WTC11 (cell line): ENCODE results near the gene RNF151. TPM values are rescaled to one million over a fixed set of nuclear protein-coding genes. Genes with fewer than 3 reads are reported as not detected.

ENCODE experiments used
- CBFB ChIP-seq: sonication (generic); formaldehyde crosslinking; IDR thresholded peaks from 2 replicates; pipeline ENCODE4 v1.8.1; 2022; ENCODE audit warnings: mild to moderate bottlenecking, low read depth, missing genetic modification reagents
- CREB1 ChIP-seq: sonication (generic); formaldehyde crosslinking; IDR thresholded peaks from 2 replicates; pipeline ENCODE4 v1.8.0; 2023; ENCODE audit warnings: mild to moderate bottlenecking, missing genetic modification reagents
- FOXP1 ChIP-seq: sonication (generic); formaldehyde crosslinking; IDR thresholded peaks from 2 replicates; pipeline ENCODE4 v1.8.0; 2022; ENCODE audit warnings: missing genetic modification reagents, mild to moderate bottlenecking, moderate library complexity, borderline replicate concordance
- HMGA2 ChIP-seq: fragments of 250-450 bp; sonication (Bioruptor Pico); IDR thresholded peaks from 2 replicates; pipeline ENCODE4 v1.4.0; 2021; ENCODE audit warnings: mild to moderate bottlenecking, moderate library complexity
- IRF2 ChIP-seq: sonication (generic); formaldehyde crosslinking; IDR thresholded peaks from 2 replicates; pipeline ENCODE4 v1.8.0; 2022; ENCODE audit warnings: low read depth, missing genetic modification reagents, borderline replicate concordance
- JUN ChIP-seq: sonication (generic); formaldehyde crosslinking; IDR thresholded peaks from 2 replicates; pipeline ENCODE4 v1.8.0; 2023; ENCODE audit warnings: mild to moderate bottlenecking, missing genetic modification reagents
- KAT7 ChIP-seq: sonication (generic); formaldehyde crosslinking; IDR thresholded peaks from 2 replicates; pipeline ENCODE4 v1.8.1; 2023; ENCODE audit warnings: missing genetic modification reagents, mild to moderate bottlenecking, borderline replicate concordance
- MLX ChIP-seq: sonication (generic); formaldehyde crosslinking; IDR thresholded peaks from 2 replicates; pipeline ENCODE4 v1.8.1; 2023; ENCODE audit warnings: mild to moderate bottlenecking, missing genetic modification reagents, moderate library complexity
- MYBL2 ChIP-seq: sonication (generic); formaldehyde crosslinking; IDR thresholded peaks from 2 replicates; pipeline ENCODE4 v1.8.1; 2023; ENCODE audit warnings: mild to moderate bottlenecking, moderate library complexity, missing genetic modification reagents
- NR1H2 ChIP-seq: sonication (generic); formaldehyde crosslinking; IDR thresholded peaks from 2 replicates; pipeline ENCODE4 v1.9.0; 2021; ENCODE audit warnings: mild to moderate bottlenecking, moderate library complexity, missing genetic modification reagents
- RORB ChIP-seq: fragments of 250-450 bp; sonication (Bioruptor Pico); IDR thresholded peaks from 2 replicates; pipeline ENCODE4 v1.9.0; 2021; ENCODE audit warnings: mild to moderate bottlenecking
- USF1 ChIP-seq: sonication (generic); formaldehyde crosslinking; IDR thresholded peaks from 2 replicates; pipeline ENCODE4 v1.8.0; 2022; ENCODE audit warnings: mild to moderate bottlenecking, missing genetic modification reagents
- ZBTB43 ChIP-seq: sonication (generic); formaldehyde crosslinking; IDR thresholded peaks from 2 replicates; pipeline ENCODE4 v1.8.1; 2023; ENCODE audit warnings: mild to moderate bottlenecking, missing genetic modification reagents
- ZNF512 ChIP-seq: sonication (generic); formaldehyde crosslinking; IDR thresholded peaks from 2 replicates; pipeline ENCODE4 v1.8.1; 2022; ENCODE audit warnings: missing genetic modification reagents, borderline replicate concordance
- ZNF532 ChIP-seq: fragments of 250-450 bp; sonication (Bioruptor Pico); IDR thresholded peaks from 2 replicates; pipeline ENCODE4 v1.9.0; 2021; ENCODE audit warnings: mild to moderate bottlenecking, borderline replicate concordance
- total RNA-seq: library from RNA; stranded (reverse); gene quantifications from 3 replicates; pipeline ENCODE4 v1.2.3, GENCODE V29; 2021
- TF ChIP-seq, protein P1 (sequence below): fragments of 250-450 bp; sonication (Bioruptor Pico); IDR thresholded peaks from 2 replicates; pipeline ENCODE4 v1.8.0; 2021; ENCODE audit warnings: mild to moderate bottlenecking
- TF ChIP-seq, protein P2 (sequence below): sonication (generic); formaldehyde crosslinking; IDR thresholded peaks from 2 replicates; pipeline ENCODE4 v1.8.0; 2023; ENCODE audit warnings: missing genetic modification reagents
- TF ChIP-seq, protein P3 (sequence below): sonication (generic); formaldehyde crosslinking; IDR thresholded peaks from 2 replicates; pipeline ENCODE4 v1.8.1; 2023; ENCODE audit warnings: mild to moderate bottlenecking, missing genetic modification reagents
- TF ChIP-seq, protein P4 (sequence below): sonication (generic); formaldehyde crosslinking; conservative IDR thresholded peaks from 2 replicates; pipeline ENCODE4 v1.8.1; 2023; ENCODE audit warnings: mild to moderate bottlenecking, low read depth, missing genetic modification reagents, moderate library complexity
- TF ChIP-seq, protein P5 (sequence below): sonication (generic); formaldehyde crosslinking; IDR thresholded peaks from 2 replicates; pipeline ENCODE4 v1.8.1; 2023; ENCODE audit warnings: mild to moderate bottlenecking, missing genetic modification reagents, moderate library complexity

The RNF151 gene
- total RNA-seq, 1 experiment from 2014 or later = 0.31 TPM

- TF ChIP-seq, protein P1, sequence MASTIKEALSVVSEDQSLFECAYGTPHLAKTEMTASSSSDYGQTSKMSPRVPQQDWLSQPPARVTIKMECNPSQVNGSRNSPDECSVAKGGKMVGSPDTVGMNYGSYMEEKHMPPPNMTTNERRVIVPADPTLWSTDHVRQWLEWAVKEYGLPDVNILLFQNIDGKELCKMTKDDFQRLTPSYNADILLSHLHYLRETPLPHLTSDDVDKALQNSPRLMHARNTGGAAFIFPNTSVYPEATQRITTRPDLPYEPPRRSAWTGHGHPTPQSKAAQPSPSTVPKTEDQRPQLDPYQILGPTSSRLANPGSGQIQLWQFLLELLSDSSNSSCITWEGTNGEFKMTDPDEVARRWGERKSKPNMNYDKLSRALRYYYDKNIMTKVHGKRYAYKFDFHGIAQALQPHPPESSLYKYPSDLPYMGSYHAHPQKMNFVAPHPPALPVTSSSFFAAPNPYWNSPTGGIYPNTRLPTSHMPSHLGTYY (CRISPR knock-in tag) = peak; percentile 84; the same call in 1 of the 2 replicates
- TF ChIP-seq CBFB = no peak
- TF ChIP-seq JUN (CRISPR knock-in tag) = 0 out of 2 replicates have a peak, but pooled peaks have one; percentile 71
- TF ChIP-seq, protein P2, sequence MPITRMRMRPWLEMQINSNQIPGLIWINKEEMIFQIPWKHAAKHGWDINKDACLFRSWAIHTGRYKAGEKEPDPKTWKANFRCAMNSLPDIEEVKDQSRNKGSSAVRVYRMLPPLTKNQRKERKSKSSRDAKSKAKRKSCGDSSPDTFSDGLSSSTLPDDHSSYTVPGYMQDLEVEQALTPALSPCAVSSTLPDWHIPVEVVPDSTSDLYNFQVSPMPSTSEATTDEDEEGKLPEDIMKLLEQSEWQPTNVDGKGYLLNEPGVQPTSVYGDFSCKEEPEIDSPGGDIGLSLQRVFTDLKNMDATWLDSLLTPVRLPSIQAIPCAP (CRISPR knock-in tag) = no peak
- no peak for TF ChIP-seq ZNF532 (CRISPR knock-in tag)
- no peak for TF ChIP-seq KAT7 (CRISPR knock-in tag)
- TF ChIP-seq MYBL2 (CRISPR knock-in tag) = no peak; the same call in 1 of the 2 replicates
- 0 out of 2 replicates have a peak, but pooled peaks have one; percentile 24 for TF ChIP-seq FOXP1
- TF ChIP-seq ZNF512 (CRISPR knock-in tag) = no peak
- TF ChIP-seq RORB = no peak
- TF ChIP-seq, protein P3, sequence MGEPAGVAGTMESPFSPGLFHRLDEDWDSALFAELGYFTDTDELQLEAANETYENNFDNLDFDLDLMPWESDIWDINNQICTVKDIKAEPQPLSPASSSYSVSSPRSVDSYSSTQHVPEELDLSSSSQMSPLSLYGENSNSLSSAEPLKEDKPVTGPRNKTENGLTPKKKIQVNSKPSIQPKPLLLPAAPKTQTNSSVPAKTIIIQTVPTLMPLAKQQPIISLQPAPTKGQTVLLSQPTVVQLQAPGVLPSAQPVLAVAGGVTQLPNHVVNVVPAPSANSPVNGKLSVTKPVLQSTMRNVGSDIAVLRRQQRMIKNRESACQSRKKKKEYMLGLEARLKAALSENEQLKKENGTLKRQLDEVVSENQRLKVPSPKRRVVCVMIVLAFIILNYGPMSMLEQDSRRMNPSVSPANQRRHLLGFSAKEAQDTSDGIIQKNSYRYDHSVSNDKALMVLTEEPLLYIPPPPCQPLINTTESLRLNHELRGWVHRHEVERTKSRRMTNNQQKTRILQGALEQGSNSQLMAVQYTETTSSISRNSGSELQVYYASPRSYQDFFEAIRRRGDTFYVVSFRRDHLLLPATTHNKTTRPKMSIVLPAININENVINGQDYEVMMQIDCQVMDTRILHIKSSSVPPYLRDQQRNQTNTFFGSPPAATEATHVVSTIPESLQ (CRISPR knock-in tag) = no peak
- TF ChIP-seq ZBTB43 (CRISPR knock-in tag) = 0 out of 2 replicates have a peak, but pooled peaks have one; percentile 57
- 0 out of 2 replicates have a peak, but pooled peaks have one; percentile 79 for TF ChIP-seq MLX (CRISPR knock-in tag)
- no peak for TF ChIP-seq CREB1 (CRISPR knock-in tag)
- TF ChIP-seq, protein P4, sequence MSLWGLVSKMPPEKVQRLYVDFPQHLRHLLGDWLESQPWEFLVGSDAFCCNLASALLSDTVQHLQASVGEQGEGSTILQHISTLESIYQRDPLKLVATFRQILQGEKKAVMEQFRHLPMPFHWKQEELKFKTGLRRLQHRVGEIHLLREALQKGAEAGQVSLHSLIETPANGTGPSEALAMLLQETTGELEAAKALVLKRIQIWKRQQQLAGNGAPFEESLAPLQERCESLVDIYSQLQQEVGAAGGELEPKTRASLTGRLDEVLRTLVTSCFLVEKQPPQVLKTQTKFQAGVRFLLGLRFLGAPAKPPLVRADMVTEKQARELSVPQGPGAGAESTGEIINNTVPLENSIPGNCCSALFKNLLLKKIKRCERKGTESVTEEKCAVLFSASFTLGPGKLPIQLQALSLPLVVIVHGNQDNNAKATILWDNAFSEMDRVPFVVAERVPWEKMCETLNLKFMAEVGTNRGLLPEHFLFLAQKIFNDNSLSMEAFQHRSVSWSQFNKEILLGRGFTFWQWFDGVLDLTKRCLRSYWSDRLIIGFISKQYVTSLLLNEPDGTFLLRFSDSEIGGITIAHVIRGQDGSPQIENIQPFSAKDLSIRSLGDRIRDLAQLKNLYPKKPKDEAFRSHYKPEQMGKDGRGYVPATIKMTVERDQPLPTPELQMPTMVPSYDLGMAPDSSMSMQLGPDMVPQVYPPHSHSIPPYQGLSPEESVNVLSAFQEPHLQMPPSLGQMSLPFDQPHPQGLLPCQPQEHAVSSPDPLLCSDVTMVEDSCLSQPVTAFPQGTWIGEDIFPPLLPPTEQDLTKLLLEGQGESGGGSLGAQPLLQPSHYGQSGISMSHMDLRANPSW (CRISPR knock-in tag) = no peak
- TF ChIP-seq NR1H2 (CRISPR knock-in tag) = no peak
- TF ChIP-seq HMGA2 (CRISPR knock-in tag) = no peak
- no peak for TF ChIP-seq USF1
- TF ChIP-seq IRF2 (CRISPR knock-in tag) = no peak
- TF ChIP-seq, protein P5, sequence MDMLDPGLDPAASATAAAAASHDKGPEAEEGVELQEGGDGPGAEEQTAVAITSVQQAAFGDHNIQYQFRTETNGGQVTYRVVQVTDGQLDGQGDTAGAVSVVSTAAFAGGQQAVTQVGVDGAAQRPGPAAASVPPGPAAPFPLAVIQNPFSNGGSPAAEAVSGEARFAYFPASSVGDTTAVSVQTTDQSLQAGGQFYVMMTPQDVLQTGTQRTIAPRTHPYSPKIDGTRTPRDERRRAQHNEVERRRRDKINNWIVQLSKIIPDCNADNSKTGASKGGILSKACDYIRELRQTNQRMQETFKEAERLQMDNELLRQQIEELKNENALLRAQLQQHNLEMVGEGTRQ (CRISPR knock-in tag) = peak; percentile 33
These were observed 7.2 kb upstream of the RNF151 start, which contains the start of gene NDUFB10 (continued) for GRCh38 chr16:1959269-1960039.
